HG03469 (cell line): Measurements from ENCODE around the gene DNASE1.

Experiments
- ATAC-seq: cut with Tn5 transposase; IDR thresholded peaks from one replicate; pipeline ENCODE4 v1.9.1; 2021; ENCODE audit warnings: mild to moderate bottlenecking, moderate library complexity, moderate number of reproducible peaks; ENCODE audit not compliant: unreplicated experiment

Gene DNASE1

DNA sequence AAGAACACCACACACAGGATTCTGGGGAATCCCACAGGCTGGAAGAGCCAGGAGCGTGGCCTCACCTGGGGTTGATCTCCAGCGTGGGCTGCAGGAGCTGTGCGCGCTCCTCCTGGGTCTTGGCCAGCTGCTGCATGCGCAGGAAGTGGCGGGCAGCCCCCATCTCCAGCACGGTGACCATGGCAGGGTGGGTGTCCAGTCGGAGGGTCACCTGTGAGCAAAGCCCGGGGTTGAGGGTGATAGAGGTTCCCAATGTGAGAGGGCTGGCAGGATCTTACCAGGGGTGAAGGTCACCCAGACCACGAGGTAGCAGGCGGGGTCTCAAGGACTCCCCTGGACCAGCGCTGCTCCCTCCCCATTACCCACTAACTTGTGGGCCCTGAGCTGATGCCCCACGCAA is 7.4 kb downstream of the DNASE1 start:
- no peak for ATAC-seq

DNA sequence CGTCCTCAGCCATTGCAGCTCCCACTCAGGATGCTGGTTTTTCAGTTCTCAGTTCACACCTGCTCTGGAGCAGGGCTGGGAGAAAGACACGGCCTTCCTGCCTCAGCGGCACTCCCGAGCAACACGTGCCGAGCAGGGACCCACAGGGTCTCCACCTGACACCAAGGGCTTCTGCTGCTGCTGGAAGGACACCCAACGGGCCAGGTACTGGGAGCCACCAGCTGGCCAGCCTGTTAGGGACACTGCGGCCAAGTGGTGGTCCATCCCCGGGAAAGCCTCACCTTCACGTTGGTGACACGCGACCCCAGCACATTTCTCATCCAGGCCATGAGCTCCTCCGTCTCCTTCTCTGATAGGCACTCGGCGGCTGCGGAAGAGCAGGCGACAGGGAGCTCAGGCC is 8.1 kb downstream of the DNASE1 start:
- no peak for ATAC-seq

DNA sequence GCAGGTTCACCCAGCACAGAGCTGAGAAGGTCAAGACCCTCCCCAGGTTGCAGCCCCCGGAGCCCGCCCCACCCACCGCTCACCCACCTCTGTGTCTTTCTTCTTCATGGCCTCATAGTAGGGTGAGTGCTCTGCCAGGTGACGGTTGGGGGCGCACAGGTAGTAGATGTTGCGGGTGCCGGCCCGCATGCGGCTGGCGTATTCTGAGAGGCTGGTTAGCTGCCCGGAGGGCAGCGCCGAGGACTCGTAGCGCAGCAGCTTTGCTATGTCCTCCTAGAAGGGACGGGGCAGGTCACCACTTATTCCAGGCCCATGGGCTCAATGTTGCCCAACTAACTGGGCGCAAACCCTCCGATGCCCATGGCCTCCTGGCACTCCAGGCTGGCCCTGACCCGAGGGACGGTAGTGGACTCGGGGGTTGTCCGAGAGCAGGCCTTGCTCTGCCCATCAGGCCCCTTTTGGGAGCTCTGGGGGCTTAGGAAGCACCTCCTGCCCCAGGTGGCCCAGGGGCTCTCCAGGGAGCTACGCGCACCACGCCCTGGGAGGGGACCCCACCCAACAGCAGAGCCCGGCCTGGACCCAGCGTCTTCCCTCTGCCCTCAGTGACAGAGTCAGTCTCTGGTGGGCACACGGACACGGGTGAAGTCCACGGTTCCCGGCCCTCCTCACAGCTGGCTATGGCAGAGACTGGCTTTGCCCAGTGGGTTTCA is 9.9 kb downstream of the DNASE1 start:
- no peak for ATAC-seq

DNA sequence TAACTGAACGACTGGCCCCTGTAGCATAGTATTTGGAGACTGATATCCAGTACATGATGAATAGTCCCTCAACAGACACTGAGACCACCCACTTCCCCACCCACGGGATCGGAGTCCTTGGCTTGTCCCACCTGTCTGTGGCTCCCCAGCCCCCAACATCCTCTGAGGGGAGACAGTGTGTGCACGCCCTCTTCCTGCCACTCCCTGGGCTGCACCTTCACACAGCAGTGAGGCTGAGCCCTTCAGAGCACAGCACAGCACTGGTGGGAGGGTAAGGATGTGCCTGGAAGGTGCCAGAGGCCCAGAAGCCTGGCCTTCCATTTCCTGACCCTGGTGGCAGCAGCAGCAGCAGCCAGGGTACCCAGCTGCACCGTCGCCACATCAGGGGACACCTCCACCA is 11.0 kb downstream of the DNASE1 start:
- ATAC-seq, result no peak

DNA sequence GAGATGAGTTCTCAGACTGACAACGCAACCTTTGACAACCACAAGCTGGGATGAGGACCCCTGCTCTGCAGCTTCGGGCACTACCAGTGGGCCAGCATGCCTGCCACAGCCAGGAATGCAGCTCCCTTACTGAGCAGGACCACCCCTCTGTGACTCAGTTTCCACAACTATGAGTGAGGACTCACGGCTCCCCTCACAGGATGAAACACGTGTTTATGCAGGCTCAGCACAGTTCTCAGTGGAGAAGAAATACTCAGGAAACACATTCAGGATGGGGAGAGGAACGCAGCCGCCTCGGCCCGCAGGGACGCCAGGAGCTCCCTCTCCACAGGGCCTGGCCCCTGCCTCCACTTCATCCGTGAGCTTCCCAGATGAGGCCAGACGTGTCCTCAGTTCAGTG is 14.1 kb downstream of the DNASE1 start:
- no peak for ATAC-seq

DNA sequence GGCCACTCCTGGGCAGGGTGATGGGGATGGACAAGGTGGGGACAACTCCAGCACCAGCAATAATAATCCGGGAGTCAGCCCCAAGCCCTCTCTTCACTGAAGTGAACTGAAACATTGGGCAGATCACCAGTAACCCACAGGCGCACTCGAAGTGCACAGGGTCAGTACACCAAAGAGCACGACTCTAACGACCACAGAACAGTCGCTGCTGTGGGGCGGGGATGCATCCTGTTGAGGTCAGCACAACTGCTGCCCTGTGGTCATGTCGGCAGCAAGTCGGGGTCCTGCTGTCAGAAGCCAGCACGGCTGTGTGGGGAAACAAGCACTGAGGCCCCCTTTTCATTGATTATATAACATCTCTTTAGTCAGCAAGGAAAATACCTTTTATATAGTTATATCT is 14.6 kb downstream of the DNASE1 start:
- no peak for ATAC-seq

DNA sequence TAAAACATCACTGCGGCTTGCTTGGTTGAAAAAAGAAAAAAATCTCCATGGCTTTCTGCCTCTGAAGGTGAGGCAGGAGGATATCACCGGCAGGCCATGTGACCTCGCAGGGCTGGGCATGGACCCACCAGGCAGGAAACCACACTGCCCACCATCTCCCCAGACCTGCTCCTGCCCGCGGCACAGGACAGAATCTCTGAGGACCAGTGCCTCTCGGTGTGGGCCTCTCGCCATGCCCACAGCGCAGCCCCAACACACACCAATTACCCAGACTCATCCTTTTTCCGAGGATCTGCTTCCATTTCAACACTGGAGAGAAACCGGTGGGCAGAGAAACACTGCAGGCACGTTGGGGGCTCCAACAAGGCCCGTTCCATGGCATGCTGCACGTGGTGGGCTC is 16.2 kb downstream of the DNASE1 start:
- no peak for ATAC-seq

DNA sequence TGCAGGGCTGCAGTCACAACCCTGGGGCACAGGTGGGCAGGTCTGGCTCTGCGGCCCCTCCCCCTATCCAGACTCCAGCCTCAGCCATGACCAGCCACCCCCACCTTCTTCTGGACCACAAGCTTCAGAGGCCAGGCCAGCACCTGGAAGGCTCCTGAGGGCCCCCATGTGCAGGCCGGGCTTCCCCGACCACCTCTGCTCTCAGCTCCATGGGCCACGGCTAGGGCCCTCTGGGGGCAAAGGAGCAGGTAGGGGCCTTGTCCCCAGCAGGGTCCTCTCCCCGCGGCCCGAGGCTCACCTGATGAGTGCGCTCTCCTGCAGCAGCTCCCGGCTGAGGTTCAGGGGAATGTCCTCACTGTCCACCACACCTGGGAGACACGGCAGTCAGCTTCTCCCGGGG is 16.9 kb downstream of the DNASE1 start:
- no peak for ATAC-seq

DNA sequence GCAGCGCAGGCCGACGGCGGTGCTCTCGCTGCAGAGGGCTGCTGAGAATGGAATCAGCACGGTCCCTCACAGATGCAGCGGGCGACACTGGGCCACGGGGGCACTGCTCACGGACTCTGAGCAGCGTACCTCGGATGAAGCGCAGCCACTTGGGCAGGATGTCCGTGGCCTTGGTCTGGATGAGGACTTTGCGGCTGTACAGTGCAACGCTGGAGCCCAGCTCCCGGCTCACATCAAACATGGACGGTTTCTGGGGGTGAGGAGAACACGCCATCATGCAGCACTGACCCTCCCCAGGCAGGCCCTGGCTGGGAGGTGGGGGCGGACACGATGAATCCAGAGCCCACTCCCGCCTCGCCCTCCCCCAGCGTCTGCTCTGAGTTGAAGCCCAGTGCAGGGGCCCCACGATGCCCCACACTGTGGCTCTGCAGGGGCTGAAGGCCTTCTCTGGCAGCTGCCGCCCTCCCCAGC is 18.1 kb downstream of the DNASE1 start:
- ATAC-seq, result no peak

DNA sequence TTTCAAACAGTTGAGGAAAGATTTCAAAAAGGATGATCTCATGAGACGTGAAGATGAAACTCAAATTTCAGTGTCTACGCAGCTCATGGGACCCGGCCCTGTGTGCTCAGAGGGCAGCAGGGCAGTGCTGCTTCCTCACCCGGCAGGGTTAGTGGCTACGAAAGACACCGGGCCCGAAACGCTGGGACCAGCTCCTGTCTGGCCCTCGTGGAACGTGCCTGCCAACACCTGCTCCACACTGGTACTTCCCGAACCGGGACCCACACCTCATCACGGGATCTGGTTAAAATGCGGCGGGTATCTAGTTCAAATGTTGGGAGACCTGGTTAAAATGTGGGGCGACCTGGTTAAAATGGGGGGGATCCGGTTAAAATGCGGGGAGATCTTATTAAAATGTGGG is 18.7 kb downstream of the DNASE1 start:
- no peak for ATAC-seq

DNA sequence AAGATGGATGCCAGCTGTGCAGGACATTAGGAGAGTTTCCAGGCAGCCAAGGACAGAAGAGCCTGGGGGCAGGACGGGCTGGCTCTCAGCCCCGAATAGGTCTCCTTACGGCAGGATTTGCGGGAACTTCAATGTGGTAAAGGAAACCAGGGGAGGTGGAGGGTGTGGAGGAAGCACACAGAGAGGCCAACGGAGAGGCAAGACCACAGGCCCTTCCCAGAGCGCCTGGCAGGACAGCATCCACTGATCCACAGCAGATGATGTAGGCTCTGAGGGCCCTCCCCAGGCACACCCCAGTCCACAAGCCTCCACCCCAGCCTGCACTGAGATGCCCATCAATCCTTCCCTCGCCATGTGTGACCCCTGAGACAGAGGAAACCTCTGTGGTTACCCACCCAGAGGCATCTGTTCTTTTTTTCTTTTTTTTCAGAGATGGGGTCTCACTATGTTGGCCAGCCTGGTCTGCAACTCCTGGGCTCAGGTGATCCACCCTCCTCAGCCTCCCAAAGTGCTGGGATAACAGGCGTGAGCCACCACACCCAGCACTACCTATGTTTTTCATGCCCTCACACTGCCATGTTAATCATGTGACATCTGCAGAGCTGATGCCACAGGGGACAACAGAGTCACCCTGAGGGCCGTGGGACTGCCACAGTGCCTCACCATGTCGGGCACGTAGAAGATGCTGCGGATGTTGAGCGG is 19.3 kb downstream of the DNASE1 start:
- no peak for ATAC-seq

DNA sequence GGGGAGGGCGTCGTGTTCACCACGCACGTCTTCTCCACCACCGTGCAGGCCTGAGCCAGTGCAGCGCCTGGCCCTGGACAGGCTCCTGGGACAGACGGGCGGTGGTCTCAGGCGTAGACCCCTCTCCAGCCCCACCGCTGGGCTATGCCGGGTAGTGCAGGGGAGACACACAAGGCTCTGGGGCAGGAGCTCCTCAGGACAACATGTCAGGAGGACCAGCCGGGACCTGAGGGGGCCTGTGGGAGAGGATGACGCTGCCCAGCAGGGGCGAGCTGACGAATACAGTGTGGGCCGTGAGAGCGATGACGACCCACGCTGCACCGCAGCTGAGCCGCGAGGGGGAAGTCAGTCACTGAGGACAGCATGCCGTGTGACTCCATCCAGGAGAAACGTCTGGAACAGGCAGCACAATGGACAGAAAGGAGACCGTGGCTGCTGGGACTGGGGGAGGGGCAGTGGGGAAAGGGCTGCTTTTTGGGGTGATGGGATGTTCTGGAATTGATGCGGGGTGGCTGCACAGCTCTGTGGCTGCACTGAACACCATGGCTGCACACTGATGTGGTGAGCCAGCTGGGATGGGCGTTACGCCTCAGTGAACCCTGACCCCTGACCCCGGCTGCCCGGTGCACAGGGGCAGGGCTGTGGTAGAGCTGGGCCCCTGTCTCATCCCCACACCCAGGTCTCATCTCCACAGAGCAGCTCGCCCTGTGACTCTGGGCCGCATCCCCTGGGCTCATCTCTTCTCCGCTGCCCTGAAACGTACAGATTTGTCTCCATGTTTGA is 20.2 kb downstream of the DNASE1 start:
- no peak for ATAC-seq

DNA sequence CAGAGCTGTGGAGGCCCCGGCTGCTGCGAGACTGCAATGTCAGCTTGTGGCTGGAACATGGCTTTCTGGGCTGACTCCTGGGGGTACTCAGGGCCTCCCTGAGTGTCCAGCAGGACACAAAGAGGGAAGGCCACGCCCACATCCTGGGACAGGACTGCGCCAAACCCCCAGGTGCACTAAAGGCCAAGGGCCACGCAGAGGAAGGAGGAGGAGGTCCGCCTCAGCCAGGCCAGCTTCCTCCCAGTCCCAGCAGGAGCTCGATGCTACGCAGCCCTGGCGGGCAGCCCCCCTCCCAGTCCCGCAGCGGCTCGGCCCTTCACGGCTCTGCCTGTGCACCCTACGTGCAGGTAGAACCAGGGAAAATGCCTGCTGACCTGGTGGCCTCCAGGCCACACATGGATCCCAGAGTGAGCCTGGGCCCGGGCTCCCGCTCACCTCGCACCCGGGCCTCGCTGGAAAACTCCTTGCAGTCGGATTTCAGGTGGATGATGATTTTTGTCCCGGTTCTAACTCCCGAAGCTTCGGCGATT is 21.2 kb downstream of the DNASE1 start:
- no peak for ATAC-seq

DNA sequence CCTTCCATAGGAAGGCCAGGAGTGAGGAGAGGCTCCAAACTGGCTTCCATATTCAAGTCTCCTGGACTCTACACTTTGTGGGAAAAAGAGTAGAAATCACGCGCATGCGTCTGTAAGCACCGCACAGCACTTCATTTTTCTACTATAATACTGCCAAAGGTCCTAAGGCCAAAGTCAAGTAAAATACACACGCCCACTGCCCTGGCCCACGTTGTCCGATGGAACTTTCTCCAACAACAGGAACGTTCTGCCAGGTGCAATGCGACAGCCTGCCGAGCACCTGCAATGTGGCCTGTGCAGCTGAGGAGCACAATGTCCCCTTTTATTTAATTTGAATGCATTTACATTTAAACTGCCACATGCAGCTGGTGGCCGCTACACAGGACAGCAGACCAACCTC is 23.5 kb downstream of the DNASE1 start:
- no peak for ATAC-seq

DNA sequence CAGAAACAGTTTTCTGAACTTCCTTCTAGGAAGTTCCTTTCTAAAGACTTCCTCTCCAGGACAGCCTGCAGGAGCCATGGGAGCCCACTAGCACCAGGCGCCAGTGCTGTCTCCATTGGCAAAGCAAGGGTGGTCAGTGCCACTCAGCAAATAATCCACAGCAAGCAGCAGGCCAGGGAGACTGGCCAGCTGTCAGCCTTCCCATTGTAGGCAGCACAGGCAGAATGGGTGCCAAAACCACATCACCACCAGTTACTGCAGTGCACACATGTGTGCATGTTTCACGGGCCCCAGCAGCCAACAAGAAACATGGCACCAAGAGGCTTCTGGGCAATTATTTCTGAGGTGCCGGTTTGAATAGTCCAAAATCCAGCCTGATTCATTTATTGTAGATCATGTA is 26.7 kb downstream of the DNASE1 start:
- ATAC-seq, result no peak

DNA sequence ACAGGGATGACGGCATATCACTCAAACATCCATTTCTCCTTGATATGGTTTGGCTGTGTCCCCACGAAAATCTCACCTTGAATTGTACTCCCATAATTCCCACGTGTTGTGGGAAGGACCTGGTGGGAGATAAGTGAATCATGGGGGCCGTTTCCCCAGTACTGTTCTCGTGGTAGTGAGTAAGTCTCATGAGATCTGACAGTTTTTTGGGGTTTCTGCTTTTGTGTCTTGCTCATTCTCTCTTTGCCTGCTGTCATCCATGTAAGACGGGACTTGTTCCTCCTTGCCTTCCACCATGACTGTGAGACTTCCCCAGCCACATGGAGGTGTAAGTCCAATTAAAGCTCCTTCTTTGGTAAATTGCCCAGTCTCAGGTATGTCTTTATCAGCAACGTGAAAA is 32.5 kb downstream of the DNASE1 start:
- no peak for ATAC-seq

DNA sequence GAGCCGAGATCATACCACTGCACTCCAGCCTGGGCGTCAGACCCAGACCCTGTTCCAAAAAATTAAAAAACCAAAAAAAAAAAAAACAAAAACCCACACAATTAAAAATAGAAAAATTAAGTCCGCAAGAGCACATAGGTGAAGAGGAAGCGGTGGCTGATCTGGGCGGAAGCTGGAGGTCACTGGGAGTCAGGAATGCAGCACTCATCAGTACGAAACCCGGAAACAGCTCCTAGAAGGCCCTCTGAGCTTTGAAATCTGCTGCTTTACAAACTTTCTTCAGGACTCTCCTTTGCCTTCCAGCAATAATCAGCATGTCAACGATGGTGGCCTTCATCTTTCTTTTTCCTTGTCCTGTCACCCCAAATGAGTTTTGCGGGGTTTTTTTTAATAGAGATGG is 33.3 kb downstream of the DNASE1 start:
- no peak for ATAC-seq

DNA sequence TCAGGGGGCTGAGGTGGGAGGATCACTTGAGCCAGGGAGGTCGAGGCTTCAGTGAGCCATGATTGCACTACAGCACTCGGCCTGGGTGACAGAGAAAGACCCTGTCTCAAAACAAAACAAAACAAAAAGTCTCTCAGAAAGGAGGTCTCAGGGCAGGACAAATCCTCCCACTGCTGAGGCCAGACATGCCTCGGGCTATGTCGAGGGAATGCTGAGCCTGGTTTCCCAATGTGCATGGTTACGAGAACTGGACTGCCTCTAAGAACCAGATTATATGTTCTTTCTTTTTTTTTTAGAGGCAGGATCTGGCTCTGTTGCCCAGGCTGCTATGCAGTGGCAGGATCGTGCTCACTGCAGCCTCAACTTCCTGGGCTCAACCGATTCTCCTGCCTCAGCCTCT is 35.2 kb downstream of the DNASE1 start:
- ATAC-seq, result no peak

DNA sequence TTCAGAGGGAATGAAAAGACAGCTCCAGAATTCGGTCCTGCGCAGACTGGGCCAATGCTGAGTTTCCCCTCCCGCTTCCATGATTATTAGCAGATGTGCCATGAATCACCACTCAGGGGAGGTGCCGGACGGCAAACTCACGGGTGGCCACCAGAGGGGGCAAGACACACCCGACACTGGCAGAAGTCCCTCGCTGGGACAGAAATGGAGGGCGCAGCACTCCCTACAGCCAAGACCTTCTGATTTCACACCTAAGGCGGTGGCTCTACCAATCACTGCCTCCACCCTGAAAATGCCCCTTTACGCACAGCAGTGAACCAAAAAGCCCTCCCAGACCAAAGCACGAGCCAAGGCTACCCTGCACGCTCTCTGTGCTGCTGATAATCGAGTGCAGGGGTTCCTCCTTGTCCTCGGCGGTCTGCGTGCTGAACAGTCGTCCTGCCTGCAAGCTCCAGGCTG is 36.0 kb downstream of the DNASE1 start:
- ATAC-seq, result no peak

DNA sequence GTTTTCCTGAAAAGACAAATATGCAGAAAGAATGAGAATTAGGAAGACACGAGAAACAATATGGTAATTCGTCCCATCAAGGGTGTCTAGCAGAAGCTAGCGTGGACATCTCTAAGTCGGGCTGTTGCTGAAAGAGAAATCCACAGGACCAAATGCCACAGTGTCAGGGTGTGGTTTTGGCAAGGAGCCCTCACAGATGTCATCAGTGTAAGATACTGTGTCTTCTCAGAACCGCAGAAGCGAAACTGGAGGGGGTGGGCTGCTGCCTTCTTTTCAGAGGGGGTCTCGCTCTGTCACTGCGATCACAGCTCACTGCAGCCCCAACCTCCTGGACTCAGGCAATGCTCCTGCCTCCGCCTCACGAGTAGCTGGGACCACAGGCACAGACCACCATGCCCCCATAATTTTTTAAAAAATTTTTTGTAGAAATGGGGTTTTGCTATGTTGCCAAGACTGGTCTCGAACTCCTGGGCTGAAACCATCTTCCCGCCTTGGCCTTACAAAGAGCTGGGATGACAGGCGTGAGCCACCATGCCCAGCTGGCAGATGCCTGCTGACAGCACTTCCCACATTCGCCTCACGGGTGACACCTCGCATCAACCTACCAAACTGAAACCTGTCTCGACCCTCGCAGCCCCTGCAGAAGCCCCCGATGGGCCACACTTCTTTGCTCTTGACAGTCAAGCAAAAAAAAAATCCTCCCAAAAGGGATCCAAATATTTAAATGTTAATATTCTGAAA is 36.7 kb downstream of the DNASE1 start:
- ATAC-seq, result no peak

DNA sequence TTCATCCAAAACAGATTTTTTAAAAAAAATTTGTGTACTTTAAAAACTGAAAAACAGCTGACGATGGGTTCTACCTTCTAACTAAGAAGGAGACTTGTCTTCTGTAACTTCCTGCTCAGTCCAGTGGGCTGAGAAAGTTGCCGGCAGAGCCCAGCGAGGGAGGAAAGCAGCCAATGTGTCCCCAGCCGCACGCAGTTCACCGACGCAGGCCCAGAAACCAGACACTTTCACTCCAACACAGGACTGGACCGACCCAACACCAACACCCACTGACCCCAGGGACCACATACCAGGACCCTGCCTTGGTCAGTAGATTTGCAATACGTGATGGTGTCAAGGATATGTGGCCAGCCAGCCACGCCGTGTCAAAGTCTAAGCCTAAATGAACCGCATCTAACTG is 37.3 kb downstream of the DNASE1 start:
- no peak for ATAC-seq
